DMS 273 treated with DMSO at 0.1 percent for 48 hours (cell line): Measurements from ENCODE around the gene MAP3K14.
A peak's percentile ranks its signal among the peaks of the same experiment; 100 is the strongest.

Source experiments
- DNase-seq: peaks from one replicate; lab custom pipeline; 2025; lab: John Stamatoyannopoulos, UW

MAP3K14 gene

DNA sequence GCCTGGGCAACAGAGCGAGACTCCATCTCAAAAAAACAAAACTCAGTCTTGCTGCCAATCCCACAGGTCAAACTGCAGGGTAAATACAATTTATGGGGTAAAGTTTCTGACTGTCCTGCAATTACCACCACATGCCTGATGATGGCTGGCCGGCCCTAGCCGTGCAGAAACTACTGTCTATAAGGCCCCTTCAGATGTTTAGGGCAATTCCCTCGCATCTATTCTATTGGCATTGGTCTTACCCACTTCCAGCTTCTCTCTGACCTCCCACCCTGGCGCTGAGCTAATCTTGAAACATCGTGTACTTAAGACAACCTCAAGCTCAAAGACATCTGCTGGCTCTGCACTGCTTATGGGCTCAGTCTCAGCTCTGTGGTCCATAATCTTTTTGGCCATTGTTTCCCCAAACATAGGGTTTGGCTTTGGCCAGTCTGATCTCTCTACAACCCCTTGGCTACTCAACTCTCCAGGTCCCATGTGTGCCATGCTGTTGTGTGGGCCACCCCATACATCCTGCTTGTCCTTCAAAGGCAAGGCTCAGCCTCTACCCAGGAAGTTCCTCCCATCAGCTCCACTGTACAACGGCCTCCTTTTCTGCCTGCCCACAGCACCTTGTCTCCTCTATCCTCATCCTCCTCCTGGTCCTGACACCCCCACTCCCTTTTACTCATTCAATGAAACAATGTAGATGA, 16.6 kb downstream of the MAP3K14 start:
- DNase-seq = no peak

DNA sequence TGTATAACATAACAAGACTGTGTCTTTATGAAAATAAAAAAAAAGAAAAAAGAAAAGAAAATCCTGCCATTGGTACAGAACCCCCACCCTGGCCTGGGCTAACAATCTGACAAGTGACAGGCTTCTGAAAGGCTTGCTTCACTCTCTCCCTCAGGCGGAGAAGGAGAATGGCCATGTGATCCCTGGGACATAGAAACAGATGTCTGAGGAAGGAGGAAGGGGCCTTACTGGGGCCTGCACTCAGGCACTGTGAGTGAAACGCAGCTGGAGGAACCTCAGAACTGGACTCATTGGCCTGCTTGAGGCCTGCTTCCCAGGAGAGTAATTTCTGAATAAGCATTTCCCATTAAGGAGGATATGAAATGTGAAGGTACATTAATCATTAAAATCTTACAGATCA, 17.5 kb downstream of the MAP3K14 start:
- DNase-seq = peak; percentile 84

DNA sequence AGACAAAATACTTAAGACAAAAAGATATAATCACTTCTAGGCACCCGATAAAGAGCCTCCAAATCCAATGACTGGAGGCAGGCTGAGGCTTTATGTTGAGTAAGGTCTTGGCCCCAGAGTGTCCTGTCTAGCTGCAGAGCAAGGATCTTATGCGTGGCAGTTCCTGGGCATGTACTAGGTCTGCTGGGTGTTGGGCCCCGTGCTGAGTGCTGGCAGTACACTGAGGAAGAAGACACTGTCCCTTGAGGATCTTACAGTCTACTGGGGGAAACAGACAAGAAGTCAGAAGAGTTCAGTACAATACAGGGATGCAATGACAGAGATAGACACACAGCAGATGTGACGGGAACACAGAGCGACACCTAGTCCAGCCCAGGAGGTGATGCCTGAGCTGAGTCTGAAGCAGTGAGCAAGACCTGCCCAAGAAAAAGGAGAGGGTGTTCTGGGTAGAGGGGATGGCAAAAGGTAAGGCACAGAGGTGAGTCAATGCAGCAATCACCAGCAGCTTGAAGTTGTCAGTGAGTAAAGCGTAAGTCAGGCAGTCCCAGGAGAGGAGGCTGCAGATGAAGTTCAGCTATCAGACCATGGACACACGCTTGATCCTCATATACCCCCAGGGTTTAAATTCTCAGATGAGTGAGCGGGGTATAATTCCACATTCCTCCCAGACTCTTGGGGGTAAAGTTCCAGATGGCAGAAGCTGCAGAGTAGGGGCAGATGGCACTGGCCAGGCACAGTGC, 18.1 kb downstream of the MAP3K14 start:
- DNase-seq = peak; percentile 84

GRCh38 chr17:45296833-45297124, 20.0 kb downstream of the MAP3K14 start:
- DNase-seq = no peak

- DNase-seq = no peak
Measured at GRCh38 chr17:45296003-45296832, 20.6 kb downstream of the MAP3K14 start.

- no peak for DNase-seq
Measured at GRCh38 chr17:45294506-45294905, 22.3 kb downstream of the MAP3K14 start.

- DNase-seq = peak; percentile 83
Measured at GRCh38 chr17:45293413-45294211, 23.2 kb downstream of the MAP3K14 start.

DNA sequence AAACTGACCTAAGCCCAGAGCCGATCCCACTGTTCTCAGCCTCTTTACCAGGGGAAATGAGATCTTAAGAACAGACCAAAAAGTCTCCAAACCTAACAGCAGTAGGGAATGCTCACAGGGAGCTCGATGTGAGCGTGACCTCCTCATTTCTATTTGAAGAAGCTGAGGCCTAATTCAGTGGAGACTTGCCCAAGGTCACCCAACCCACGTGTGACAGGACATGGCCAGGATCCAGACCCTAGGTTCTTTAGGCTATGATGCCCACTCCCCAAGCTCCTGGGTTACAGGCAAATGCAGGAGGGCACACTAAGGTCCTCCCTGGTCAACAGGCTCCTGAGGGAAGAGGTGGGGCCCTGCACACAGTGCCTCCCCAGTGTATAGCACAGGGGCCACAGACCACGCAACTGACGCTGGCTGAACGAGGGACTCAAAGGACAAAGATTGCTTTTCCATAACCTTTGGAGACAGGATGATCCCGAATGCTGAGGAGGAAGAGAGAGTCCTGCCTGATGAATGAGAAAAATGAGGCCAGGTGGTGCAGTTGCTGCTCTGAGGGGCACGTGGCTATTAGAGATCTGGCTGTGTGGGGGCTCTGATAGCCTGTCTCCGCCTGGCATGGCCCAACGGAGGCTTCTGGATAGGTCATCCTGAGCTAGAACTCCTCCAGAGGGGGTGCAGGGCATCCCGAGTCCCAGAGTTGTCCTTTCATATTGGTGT, 24.0 kb downstream of the MAP3K14 start:
- DNase-seq = no peak

GRCh38 chr17:45291171-45291805, 25.5 kb downstream of the MAP3K14 start:
- DNase-seq = no peak

- DNase-seq = no peak
Measured at GRCh38 chr17:45290269-45290765, 26.5 kb downstream of the MAP3K14 start.

DNA sequence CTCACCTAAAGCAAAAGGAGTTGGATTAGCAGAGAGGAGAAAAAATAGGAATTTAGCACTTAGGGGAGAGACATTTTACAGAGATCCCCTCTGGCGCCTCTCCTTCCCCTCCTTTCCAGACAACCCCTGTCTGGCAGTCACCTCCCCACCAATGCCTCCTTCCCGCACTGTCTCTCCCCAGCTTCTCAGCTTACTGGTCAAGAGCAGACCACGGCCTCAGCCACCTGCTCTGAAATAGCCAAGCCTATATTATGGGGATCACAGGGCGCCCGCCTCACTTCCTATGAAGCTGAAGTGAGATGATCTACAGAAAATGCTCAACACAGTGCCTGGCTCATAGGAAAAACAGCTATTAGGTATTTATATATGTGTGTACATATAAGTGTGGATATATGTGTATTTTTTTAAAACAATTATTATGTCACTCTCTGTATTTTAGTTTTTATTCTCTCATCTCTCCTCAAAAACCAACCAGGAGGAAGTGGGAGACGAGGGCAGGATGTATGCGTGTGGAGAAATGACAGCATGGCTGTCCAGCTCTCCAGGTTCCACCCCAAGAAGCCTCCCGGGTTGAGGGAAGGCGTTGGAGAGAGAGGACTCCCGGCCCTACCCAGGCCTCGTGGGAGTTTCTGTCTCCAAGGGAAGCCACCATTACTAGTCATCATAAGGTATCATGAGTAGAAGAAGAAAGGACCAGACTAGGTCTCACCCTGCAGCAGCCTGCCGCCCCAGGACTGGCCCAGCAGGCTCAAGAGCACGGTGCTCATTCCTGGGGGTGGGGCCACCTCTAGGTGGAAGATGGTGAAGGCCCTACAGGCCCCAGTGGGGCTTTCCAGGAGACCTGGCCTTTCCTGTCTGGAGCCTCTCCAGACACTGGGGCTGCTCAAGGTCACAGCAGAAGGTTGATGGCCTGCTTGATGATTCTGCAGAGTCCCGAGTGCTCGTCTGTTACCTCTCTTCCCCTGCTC, 27.2 kb downstream of the MAP3K14 start:
- DNase-seq = peak; percentile 54

GRCh38 chr17:45288825-45289224, 28.0 kb downstream of the MAP3K14 start:
- no peak for DNase-seq

- peak; percentile 85 for DNase-seq
Measured at GRCh38 chr17:45287526-45288500, 29.0 kb downstream of the MAP3K14 start.

GRCh38 chr17:45286286-45286685, 30.5 kb downstream of the MAP3K14 start:
- no peak for DNase-seq

DNA sequence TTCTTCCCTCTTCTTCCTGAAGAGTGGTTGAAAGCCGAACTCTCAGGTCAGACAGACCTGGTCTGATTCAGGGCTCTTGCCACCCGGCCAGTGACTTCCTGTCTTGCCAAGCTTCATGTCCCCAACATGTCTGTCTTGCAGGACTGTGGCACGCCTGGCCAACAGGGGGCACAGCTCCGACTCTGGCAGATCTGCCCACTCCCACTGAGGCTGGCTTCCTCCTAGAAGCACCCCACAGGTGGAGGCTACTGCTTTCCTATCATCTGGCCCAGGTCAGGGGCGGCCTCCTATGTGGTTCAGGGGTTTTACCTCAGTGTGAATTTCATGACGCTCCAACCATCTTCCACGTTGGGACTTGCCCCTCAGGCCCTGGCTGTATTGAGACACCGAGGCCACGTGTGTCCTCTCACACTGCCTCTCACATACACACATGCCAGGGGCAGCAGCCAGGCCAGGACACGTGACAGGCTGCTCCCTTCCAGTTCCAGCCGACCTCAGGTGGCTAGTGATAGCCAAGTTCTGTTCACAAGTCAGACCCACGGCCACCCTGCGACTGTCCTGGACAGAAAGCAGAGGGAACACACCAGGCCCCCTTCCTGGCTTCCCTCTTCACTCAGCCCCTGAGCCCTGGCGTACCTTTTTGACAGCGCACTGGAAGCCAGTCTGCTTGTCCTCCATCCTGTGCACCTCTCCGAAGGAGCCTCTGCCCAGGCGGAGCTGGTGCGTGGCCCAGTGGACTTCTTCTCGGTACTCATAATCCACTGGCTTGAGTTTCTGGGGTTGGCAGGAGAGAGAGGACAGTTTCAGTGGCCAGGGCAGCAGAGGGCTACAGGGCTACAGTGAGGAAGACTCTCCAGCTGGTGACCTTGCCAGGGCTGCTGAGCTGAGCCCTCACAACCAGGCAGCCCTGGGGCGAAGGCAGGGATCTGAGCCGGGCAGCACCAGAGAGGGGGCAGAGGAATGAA, 32.4 kb downstream of the MAP3K14 start:
- no peak for DNase-seq

- DNase-seq = no peak
Measured at GRCh38 chr17:45283711-45284110, 33.1 kb downstream of the MAP3K14 start.
